Measurements from ENCODE around the gene CNTROB. TPM values are rescaled to one million over a fixed set of nuclear protein-coding genes. Genes with fewer than 3 reads are reported as not detected.
A peak's percentile ranks its signal among the peaks of the same experiment; 100 is the strongest.

The CNTROB gene
- total and polyA plus RNA-seq, 7 donors, result 5.5 to 9.6 (median 8.7) TPM

- Histone ChIP-seq H3K4me3 (no peak overlapping the region), H3K4me1 (no peaks in the 10 kb centered on the region), H3K36me3 (ENCODE audit: insufficient read depth in 1 of 2, low read depth in 1 of 2) (no peaks in the 10 kb centered on the region), H3K27me3 (ENCODE audit: insufficient read depth in 3 of 3, low read length in 2 of 3) (peaks cover 0 to 14% (median 0%) of the 10 kb centered on the region in 3 donors), H3K27ac (no peak overlapping the region), H3K9me3 (no peaks in the 10 kb centered on the region)
- no peak for TF ChIP-seq CTCF (IDR thresholded peaks at IDR 0.05)
- DNase-seq, result no peak
- ATAC-seq, result no peak
- 96 to 98% (median 98%) methylated on average over 2 of the region's 2 CpGs for WGBS, 3 donors
- intact Hi-C loops (cut with DNase I), result no loop called here
These were observed 63.7 kb downstream of the CNTROB start for GRCh38 chr17:7995724-7996123.

DNA sequence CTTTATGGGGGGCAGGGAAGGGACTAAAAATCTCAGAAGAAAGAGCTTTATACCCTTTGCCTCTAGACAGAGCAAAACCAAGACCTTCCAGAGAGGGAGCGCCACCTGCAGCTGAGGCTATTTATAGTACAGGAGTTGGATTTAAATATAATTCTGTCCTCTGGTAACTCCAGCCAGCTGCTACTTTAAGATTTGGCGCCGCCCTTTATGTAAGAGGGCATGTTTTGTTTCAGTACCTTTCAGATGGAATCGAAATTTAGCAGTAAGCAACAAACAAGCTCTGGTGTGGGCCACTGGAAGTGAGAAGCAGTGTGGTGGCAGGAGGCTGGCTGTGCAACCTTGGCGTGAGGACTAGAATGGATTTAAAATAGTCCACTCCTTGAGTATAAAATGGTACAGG lies 65.2 kb downstream of the CNTROB start:
- no peak for DNase-seq
- no peaks in the 10 kb centered on the region for H3K36me3 ChIP-seq (ENCODE audit: insufficient read depth in 1 of 2, low read depth in 1 of 2)
- no peak overlapping the region for H3K4me3 ChIP-seq
- intact Hi-C loops (cut with DNase I), result no loop called here
- no peaks in the 10 kb centered on the region for H3K4me1 ChIP-seq
- peak; percentile 88 to 98 (median 93) for ATAC-seq
- H3K9me3 ChIP-seq, result no peaks in the 10 kb centered on the region
- peak; percentile 35 for TF ChIP-seq CTCF (IDR thresholded peaks at IDR 0.05)
- no peak overlapping the region for H3K27ac ChIP-seq
- WGBS, 3 donors, result 7 to 12% (median 11%) methylated on average over 5 of the region's 5 CpGs
- H3K27me3 ChIP-seq (ENCODE audit: insufficient read depth in 3 of 3, low read length in 2 of 3), result peaks cover 0 to 23% (median 3%) of the 10 kb centered on the region in 3 donors

Other genes starting within 250 kb of the CNTROB start
- 10 to 100 TPM; 18.1 to 36.7 (median 19.4) TPM for gene TP53, start 244.7 kb upstream of the CNTROB start, total RNA-seq
- 10 to 100 TPM in 2 of 3 donors, 1 to 10 TPM in 1; 7.4 to 15.7 (median 10.6) TPM for gene TP53, start 244.7 kb upstream of the CNTROB start, polyA plus RNA-seq
- 1 to 10 TPM; 4.5 to 6.6 (median 5.0) TPM for gene WRAP53, start 243.7 kb upstream of the CNTROB start, total RNA-seq
- gene WRAP53, start 243.7 kb upstream of the CNTROB start, polyA plus RNA-seq, result 10 to 100 TPM in 2 of 3 donors, 1 to 10 TPM in 1; 6.5 to 14.4 (median 11.2) TPM
- gene EFNB3, start 227.0 kb upstream of the CNTROB start, total RNA-seq, result under 1 TPM in 3 of 4 donors, not detected in 1; 0.11 to 0.37 (median 0.17) TPM
- under 1 TPM in 2 of 3 donors, not detected in 1; 0.09 to 0.12 TPM for gene EFNB3, start 227.0 kb upstream of the CNTROB start, polyA plus RNA-seq
- gene DNAH2, start 214.5 kb upstream of the CNTROB start, total RNA-seq, result under 1 TPM; 0.04 to 0.10 (median 0.05) TPM
- gene DNAH2, start 214.5 kb upstream of the CNTROB start, polyA plus RNA-seq, result under 1 TPM; 0.01 to 0.10 (median 0.08) TPM
- gene KDM6B, start 98.0 kb upstream of the CNTROB start, total RNA-seq, result 10 to 100 TPM; 11.8 to 26.0 (median 17.9) TPM
- 10 to 100 TPM in 1 of 3 donors, 1 to 10 TPM in 2; 2.8 to 16.6 (median 6.3) TPM for gene KDM6B, start 98.0 kb upstream of the CNTROB start, polyA plus RNA-seq
- gene TMEM88, start 77.1 kb upstream of the CNTROB start, total RNA-seq, result 10 to 100 TPM; 16.3 to 31.3 (median 19.0) TPM
- gene TMEM88, start 77.1 kb upstream of the CNTROB start, polyA plus RNA-seq, result 10 to 100 TPM; 24.0 to 57.4 (median 42.6) TPM
- gene NAA38, start 74.6 kb upstream of the CNTROB start, total RNA-seq, result 10 to 100 TPM; 60.8 to 95.4 (median 73.3) TPM
- gene NAA38, start 74.6 kb upstream of the CNTROB start, polyA plus RNA-seq, result 100 to 1,000 TPM; 104 to 148 (median 109) TPM
- 10 to 100 TPM in 2 of 4 donors, 1 to 10 TPM in 2; 9.9 to 11.9 (median 10.2) TPM for gene CYB5D1, start 74.2 kb upstream of the CNTROB start, total RNA-seq
- gene CYB5D1, start 74.2 kb upstream of the CNTROB start, polyA plus RNA-seq, result 10 to 100 TPM in 2 of 3 donors, 1 to 10 TPM in 1; 7.1 to 31.7 (median 10.4) TPM
- gene CHD3, start 43.4 kb upstream of the CNTROB start, total RNA-seq, result 10 to 100 TPM in 1 of 4 donors, 1 to 10 TPM in 3; 5.8 to 13.1 (median 7.5) TPM
- gene CHD3, start 43.4 kb upstream of the CNTROB start, polyA plus RNA-seq, result 1 to 10 TPM; 3.3 to 6.9 (median 6.8) TPM
- 1 to 10 TPM in 2 of 4 donors, under 1 TPM in 2; 0.62 to 2.6 (median 1.0) TPM for gene RNF227, start 15.9 kb upstream of the CNTROB start, total RNA-seq
- 1 to 10 TPM; 1.5 to 2.4 (median 1.6) TPM for gene RNF227, start 15.9 kb upstream of the CNTROB start, polyA plus RNA-seq
- under 1 TPM in 3 of 4 donors, not detected in 1; 0.38 to 0.77 (median 0.57) TPM for gene KCNAB3, start 2.4 kb upstream of the CNTROB start, total RNA-seq
- under 1 TPM; 0.18 to 0.52 (median 0.21) TPM for gene KCNAB3, start 2.4 kb upstream of the CNTROB start, polyA plus RNA-seq
- gene TRAPPC1, start 260 bp upstream of the CNTROB start, total RNA-seq, result 10 to 100 TPM; 47.7 to 84.9 (median 75.0) TPM
- gene TRAPPC1, start 260 bp upstream of the CNTROB start, polyA plus RNA-seq, result 10 to 100 TPM; 64.0 to 78.4 (median 76.1) TPM
- gene GUCY2D, start 70.4 kb downstream of the CNTROB start, total RNA-seq, result not detected
- not detected for gene GUCY2D, start 70.4 kb downstream of the CNTROB start, polyA plus RNA-seq
- gene ALOX15B, start 106.9 kb downstream of the CNTROB start, total RNA-seq, result under 1 TPM in 3 of 4 donors, not detected in 1; 0.13 to 0.42 (median 0.32) TPM
- gene ALOX15B, start 106.9 kb downstream of the CNTROB start, polyA plus RNA-seq, result 1 to 10 TPM in 1 of 3 donors, under 1 TPM in 1, not detected in 1; 0.09 to 1.1 TPM
- gene ALOX12B, start 155.5 kb downstream of the CNTROB start, total RNA-seq, result not detected
- gene ALOX12B, start 155.5 kb downstream of the CNTROB start, polyA plus RNA-seq, result not detected
- not detected for gene ALOXE3, start 186.3 kb downstream of the CNTROB start, total RNA-seq
- under 1 TPM in 1 of 3 donors, not detected in 2; 0.42 TPM for gene ALOXE3, start 186.3 kb downstream of the CNTROB start, polyA plus RNA-seq
- gene HES7, start 191.9 kb downstream of the CNTROB start, total RNA-seq, result under 1 TPM in 1 of 4 donors, not detected in 3; 0.30 TPM
- under 1 TPM in 1 of 3 donors, not detected in 2; 0.10 TPM for gene HES7, start 191.9 kb downstream of the CNTROB start, polyA plus RNA-seq
- gene PER1, start 220.2 kb downstream of the CNTROB start, total RNA-seq, result 100 to 1,000 TPM in 3 of 4 donors, 10 to 100 TPM in 1; 48.9 to 278 (median 166) TPM
- 100 to 1,000 TPM; 133 to 173 (median 145) TPM for gene PER1, start 220.2 kb downstream of the CNTROB start, polyA plus RNA-seq
- gene VAMP2, start 230.7 kb downstream of the CNTROB start, total RNA-seq, result 10 to 100 TPM; 39.7 to 59.2 (median 49.8) TPM
- 10 to 100 TPM; 33.2 to 49.5 (median 35.2) TPM for gene VAMP2, start 230.7 kb downstream of the CNTROB start, polyA plus RNA-seq
- 1 to 10 TPM; 1.2 to 4.7 (median 2.9) TPM for gene TMEM107, start 244.2 kb downstream of the CNTROB start, total RNA-seq
- 1 to 10 TPM; 1.5 to 1.9 (median 1.8) TPM for gene TMEM107, start 244.2 kb downstream of the CNTROB start, polyA plus RNA-seq